GM20431 (cell line): Measurements from ENCODE around the gene GEMIN8.

Experiments
- in situ Hi-C: fragments of 300-500 bp; cut with MseI, MboI; formaldehyde crosslinking; loops from one replicate; pipeline ENCODE4 v1.15.0; 2020; ENCODE audit warnings: low sequenced_read_pairs; ENCODE audit not compliant: unreplicated experiment

GEMIN8 gene

GRCh38 chrX:14029425-14030173 lies at the start of gene GEMIN8:
Gene GEMIN8 (minus strand): TSS chrX:14029892. CDS start chrX:14021478, 8,414 bp downstream.
- in situ Hi-C loops, result loop anchor here (25.0 kb wide), 2 partner anchors 367 to 517 kb away; partner anchors contain the start of gene TCEANC

- in situ Hi-C loops, result loop anchor here (25.0 kb wide), 1 partner anchor 461 kb away; the partner anchor contains the start of gene GLRA2
These were observed 46.9 kb upstream of the GEMIN8 start for GRCh38 chrX:14076639-14077038.

- in situ Hi-C loops, result no loop called here
These were observed 43.9 kb upstream of the GEMIN8 start for GRCh38 chrX:14073556-14073955.

GRCh38 chrX:14073071-14073470 lies 43.4 kb upstream of the GEMIN8 start:
- in situ Hi-C loops, result no loop called here

GRCh38 chrX:14065800-14066199 lies 36.1 kb upstream of the GEMIN8 start:
- in situ Hi-C loops, result no loop called here

DNA sequence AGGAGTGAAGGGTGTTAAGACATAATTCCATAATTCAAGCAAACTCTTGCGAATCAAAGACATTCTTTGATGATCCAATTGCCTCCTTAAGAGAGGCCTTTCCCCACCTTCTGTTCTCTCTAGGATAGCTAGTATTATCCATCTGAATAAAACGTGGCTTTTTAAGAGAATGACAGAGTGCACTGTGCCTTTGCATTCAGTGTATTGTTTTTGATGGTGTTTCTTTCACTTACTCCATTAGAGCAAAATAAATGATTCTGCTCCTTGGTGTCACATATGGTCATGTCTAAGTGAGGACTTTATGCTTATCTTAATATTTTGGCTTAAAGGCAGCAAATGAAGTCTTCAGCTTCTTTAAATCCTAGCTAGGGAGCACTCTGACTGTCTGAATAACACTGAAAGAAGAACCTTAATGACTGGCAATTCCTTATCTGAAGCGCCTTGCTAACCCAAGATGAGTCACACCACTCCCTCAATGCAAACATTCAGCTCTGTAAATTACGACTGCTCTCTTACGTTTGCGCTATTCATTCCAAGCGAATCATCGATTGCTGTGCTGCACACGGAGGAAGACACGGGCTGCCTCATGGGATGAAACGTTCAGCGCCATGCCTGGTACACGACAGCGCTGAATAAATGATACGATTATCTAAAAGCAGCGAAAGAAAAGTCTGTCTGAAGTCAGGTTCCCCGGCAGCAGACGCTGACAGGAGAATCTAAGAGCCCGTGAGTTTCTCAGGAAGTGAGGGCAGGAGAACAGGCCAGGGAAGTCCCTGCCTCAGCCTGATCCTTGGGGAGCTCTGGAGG lies 35.1 kb upstream of the GEMIN8 start:
- in situ Hi-C loops, result no loop called here

GRCh38 chrX:14062524-14062923 lies 32.8 kb upstream of the GEMIN8 start:
- in situ Hi-C loops, result no loop called here

GRCh38 chrX:14056206-14056605 lies 26.5 kb upstream of the GEMIN8 start:
- in situ Hi-C loops, result no loop called here

GRCh38 chrX:14051416-14051815 lies 21.7 kb upstream of the GEMIN8 start:
- in situ Hi-C loops, result no loop called here

GRCh38 chrX:14050709-14051108 lies 21.0 kb upstream of the GEMIN8 start:
- in situ Hi-C loops, result no loop called here

DNA sequence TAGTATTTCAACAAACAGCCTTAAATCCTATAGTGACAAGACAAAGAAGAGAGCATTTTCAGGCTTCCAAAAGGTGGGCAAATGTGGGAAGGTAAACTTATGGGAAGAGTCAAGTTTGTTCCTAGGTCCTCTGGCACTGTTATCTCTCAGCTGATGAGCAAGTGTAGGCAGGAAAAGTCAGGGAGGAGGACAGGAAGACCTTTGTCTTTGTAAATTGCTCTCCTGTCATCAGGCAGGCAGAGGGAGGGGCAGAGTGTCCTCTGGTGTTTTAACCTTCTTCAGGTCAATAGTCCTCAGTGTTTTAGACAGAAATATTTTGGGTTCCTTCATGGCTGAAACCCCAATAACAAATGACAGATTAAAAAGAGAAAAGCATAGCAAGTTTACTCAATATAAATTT lies 13.5 kb upstream of the GEMIN8 start:
- in situ Hi-C loops, result loop anchor here (25.0 kb wide), 2 partner anchors 381 to 531 kb away; partner anchors contain the start of gene TCEANC

- in situ Hi-C loops, result loop anchor here (25.0 kb wide), 2 partner anchors 377 to 527 kb away; partner anchors contain the start of gene TCEANC
These were observed 9.7 kb upstream of the GEMIN8 start for GRCh38 chrX:14039344-14039743.

- in situ Hi-C loops, result loop anchor here (25.0 kb wide), 2 partner anchors 376 to 526 kb away; partner anchors contain the start of gene TCEANC
These were observed 8.8 kb upstream of the GEMIN8 start for GRCh38 chrX:14038375-14039085.

- in situ Hi-C loops, result loop anchor here (25.0 kb wide), 2 partner anchors 370 to 520 kb away; partner anchors contain the start of gene TCEANC
These were observed 2.7 kb upstream of the GEMIN8 start for GRCh38 chrX:14032406-14032805.

DNA sequence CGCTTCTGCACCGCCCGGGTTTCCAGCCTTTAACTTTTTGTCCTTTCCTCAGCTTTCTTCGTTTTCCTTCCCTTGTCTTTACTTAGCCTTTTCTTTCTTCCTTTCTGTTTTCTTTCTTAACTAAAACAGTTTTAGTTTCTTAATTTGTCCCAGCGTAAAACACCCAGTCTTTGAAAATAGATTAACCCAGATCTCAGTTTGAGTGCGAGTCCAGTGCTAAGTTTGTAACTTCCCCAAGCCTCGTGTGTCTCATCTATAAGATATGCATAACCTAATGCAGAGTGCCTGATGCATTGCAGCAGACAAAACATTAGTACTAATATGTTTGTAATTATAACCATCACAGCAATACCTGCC lies 460 bp upstream of the GEMIN8 start:
- in situ Hi-C loops, result loop anchor here (25.0 kb wide), 2 partner anchors 368 to 518 kb away; partner anchors contain the start of gene TCEANC

- in situ Hi-C loops, result loop anchor here (25.0 kb wide), 2 partner anchors 367 to 517 kb away; partner anchors contain the start of gene TCEANC
These were observed 660 bp downstream of the GEMIN8 start for GRCh38 chrX:14029039-14029424.

DNA sequence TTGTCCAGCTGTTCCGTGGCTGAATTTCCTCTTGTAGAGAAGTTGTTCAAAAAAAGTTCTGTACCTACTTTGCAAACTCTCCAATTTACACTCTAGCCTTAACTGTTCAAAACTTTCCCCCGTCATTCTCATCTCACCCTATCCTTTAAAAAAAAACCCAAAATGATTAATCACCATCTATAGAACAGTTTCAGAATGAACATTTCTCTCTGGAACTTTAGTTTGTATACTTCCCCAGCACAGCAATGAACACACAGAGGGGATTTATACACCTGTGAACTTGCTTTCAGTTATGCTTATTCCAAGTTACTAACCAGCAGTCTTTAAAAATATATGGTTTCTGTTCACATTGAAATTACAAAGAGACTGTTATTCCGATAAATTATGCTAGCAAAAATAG lies 1.2 kb downstream of the GEMIN8 start:
- in situ Hi-C loops, result loop anchor here (25.0 kb wide), 2 partner anchors 366 to 516 kb away; partner anchors contain the start of gene TCEANC

DNA sequence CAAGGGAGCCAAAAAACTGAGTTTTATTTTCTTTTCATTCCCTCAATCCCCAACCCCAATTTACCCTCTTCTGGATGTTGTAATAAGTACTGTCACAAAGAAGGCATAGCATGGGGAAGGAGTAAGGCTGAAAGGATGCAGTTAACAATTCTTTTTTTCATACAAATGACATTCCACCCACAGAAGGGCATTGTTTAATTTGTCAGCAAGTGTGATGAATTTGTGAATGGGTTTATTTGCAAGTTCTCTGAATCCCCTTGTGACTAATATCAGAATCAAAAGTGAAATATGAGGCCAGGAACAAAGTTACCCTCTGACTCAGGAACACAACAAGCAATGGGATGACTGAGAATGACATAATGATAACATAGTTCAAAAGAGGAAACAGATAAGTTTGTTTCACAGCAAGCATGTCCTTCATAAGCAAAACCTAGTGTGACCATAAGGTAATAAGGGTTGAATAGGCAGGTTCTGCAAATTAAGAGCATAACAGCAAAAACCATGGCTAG lies 2.1 kb downstream of the GEMIN8 start:
- in situ Hi-C loops, result loop anchor here (25.0 kb wide), 2 partner anchors 365 to 515 kb away; partner anchors contain the start of gene TCEANC

GRCh38 chrX:14027036-14027435 lies 2.7 kb downstream of the GEMIN8 start:
- in situ Hi-C loops, result loop anchor here (25.0 kb wide), 2 partner anchors 365 to 515 kb away; partner anchors contain the start of gene TCEANC

DNA sequence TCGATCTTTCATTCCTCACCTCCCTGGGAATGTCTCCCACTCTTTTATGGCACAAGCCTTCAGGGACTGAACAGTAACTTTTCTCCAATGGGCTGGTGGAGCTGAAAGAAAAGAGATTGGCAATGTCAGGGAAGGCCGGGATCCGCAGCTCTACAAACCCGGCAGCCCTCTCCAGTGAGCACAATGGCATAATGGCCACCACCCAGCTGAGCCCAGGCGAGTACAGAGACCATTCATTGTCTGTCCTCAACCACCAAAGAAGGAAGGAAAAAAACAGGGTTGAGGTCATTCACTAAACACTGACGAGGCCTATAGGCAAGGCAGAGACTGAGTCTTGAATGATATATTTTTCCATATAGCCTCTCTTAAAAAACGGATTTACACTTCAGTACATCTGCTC lies 3.6 kb downstream of the GEMIN8 start:
- in situ Hi-C loops, result loop anchor here (25.0 kb wide), 2 partner anchors 364 to 514 kb away; partner anchors contain the start of gene TCEANC
